Stomach (tissue), 4 donors: Measurements from ENCODE around the gene CISD3.

ENCODE experiments used
- EP300 ChIP-seq: sonication (generic); formaldehyde crosslinking; IDR thresholded peaks from one replicate; pipeline ENCODE4 v1.6.1; 2017; ENCODE audit warnings: antibody characterized with exemption
- POLR2A ChIP-seq, 4 donors: fragments of 450-650 bp; IDR thresholded peaks; one replicate each; pipeline ENCODE4 v1.6.1; 2016; ENCODE audit warnings: antibody characterized with exemption in 4 of 4, control low read depth in 2 of 4, mild to moderate bottlenecking in 1 of 4, moderate library complexity in 1 of 4
- POLR2AphosphoS5 ChIP-seq, 3 donors: sonication (generic); formaldehyde crosslinking; IDR thresholded peaks; one replicate each; pipeline ENCODE4 v1.6.1; 2016; ENCODE audit warnings: antibody characterized with exemption in 3 of 3
- TF ChIP-seq, protein P1 (sequence below), 7 experiments: fragments of 450-650 bp in 4 of 7; fragments of 200-600 bp in 3 of 7; sonication (generic) in 3 of 7; IDR thresholded peaks; one replicate each; pipeline ENCODE4 v1.5.1; 2016 to 2019; ENCODE audit warnings: antibody characterized with exemption in 7 of 7, control low read depth in 2 of 7, mild to moderate bottlenecking in 1 of 7

DNA sequence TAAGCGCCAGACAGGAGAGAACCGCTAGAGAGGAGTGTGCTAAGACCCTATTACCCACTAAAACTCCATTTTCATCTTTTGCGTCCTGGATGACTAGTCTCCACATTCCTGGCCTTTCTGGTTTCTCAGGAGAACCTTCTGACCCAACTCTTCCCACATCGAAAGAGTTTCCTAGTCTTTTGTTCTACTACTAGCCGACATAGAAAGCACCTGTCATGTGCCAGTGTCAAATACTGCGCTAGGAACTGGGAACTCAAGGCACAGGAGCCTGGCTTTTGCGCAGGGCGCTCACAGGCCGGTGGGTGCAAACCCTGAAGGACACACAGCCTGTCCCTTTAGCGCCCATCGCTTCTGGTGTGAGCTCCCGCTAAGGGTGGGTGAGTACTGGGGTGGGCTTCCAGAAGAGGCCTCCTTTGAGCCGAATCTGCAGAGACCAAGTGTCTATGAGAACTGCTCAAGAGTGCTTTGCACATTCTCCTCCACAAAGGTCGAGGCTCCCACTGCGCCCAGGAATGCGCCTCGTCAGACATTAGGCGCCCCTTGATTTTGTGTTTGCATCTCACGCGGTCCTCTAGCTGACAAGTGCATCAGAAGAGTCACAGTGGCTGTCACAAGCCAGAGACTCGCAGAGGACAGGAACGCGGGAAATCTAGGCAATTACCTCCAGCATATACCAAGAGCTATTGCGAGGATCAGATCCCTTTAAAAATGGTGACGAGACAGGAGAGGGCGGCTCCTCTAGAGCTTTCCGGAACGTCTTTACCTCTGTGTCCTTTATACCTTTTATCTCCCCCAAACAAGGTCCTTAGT, 20.4 kb downstream of the CISD3 start:
- TF ChIP-seq, protein P1, sequence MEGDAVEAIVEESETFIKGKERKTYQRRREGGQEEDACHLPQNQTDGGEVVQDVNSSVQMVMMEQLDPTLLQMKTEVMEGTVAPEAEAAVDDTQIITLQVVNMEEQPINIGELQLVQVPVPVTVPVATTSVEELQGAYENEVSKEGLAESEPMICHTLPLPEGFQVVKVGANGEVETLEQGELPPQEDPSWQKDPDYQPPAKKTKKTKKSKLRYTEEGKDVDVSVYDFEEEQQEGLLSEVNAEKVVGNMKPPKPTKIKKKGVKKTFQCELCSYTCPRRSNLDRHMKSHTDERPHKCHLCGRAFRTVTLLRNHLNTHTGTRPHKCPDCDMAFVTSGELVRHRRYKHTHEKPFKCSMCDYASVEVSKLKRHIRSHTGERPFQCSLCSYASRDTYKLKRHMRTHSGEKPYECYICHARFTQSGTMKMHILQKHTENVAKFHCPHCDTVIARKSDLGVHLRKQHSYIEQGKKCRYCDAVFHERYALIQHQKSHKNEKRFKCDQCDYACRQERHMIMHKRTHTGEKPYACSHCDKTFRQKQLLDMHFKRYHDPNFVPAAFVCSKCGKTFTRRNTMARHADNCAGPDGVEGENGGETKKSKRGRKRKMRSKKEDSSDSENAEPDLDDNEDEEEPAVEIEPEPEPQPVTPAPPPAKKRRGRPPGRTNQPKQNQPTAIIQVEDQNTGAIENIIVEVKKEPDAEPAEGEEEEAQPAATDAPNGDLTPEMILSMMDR (IDR thresholded peaks at IDR 0.05), result no peak
- no peak for TF ChIP-seq POLR2A (IDR thresholded peaks at IDR 0.05)
- TF ChIP-seq POLR2AphosphoS5 (IDR thresholded peaks at IDR 0.05), result no peak
- no peak for TF ChIP-seq EP300
